AG04450 (cell line): ENCODE measurements around the gene OXSR1. TPM values are rescaled to one million over a fixed set of nuclear protein-coding genes. Genes with fewer than 3 reads are reported as not detected.

Experiments
- CTCF ChIA-PET: fragments of 300-600, 350-600 bp; formaldehyde crosslinking; extraction: SDS; loops from one replicate; lab custom pipeline; 2022; ENCODE audit warnings: antibody characterized with exemption, inconsistent platforms; lab: Charles Lee
- POLR2A ChIA-PET: fragments of 350-600 bp; formaldehyde crosslinking; extraction: SDS; loops from one replicate; lab custom pipeline; 2021; ENCODE audit warnings: antibody characterized with exemption, inconsistent platforms; lab: Yijun Ruan, JAX
- DNase-seq: peaks from one replicate; pipeline ENCODE4 v3.0.0-alpha.2; 2011; ENCODE audit warnings: low read depth, low spot score
- H3K27ac ChIP-seq: one replicate; pipeline ENCODE4 v1.5.1; 2012; ENCODE audit warnings: low read depth, low read length, control low read depth
- H3K27me3 ChIP-seq: one replicate; pipeline ENCODE4 v1.6.0; 2012; ENCODE audit warnings: low read length; ENCODE audit not compliant: control insufficient read depth, insufficient read depth
- H3K4me3 ChIP-seq: 2 replicates; pipeline ENCODE4 v1.5.1; 2011; ENCODE audit warnings: mild to moderate bottlenecking, low read depth, low read length, control low read depth
- H3K9me3 ChIP-seq: 2 replicates; pipeline ENCODE4 v1.5.1; 2012; ENCODE audit warnings: low read length; ENCODE audit not compliant: control insufficient read depth, insufficient read depth
- polyA plus RNA-seq: library from polyadenylated mRNA; depleted of rRNA; stranded (reverse); fragments of >200 nt; gene quantifications from 2 replicates; pipeline ENCODE4 v1.2.3, GENCODE V29; 2011
- TF ChIP-seq, protein P1 (sequence below): IDR thresholded peaks from 2 replicates; pipeline ENCODE4 v1.5.1; 2011; ENCODE audit warnings: low read depth, low read length, control low read depth, inconsistent platforms

OXSR1 gene
- polyA plus RNA-seq, 1 experiment: 42.3 TPM

DNA sequence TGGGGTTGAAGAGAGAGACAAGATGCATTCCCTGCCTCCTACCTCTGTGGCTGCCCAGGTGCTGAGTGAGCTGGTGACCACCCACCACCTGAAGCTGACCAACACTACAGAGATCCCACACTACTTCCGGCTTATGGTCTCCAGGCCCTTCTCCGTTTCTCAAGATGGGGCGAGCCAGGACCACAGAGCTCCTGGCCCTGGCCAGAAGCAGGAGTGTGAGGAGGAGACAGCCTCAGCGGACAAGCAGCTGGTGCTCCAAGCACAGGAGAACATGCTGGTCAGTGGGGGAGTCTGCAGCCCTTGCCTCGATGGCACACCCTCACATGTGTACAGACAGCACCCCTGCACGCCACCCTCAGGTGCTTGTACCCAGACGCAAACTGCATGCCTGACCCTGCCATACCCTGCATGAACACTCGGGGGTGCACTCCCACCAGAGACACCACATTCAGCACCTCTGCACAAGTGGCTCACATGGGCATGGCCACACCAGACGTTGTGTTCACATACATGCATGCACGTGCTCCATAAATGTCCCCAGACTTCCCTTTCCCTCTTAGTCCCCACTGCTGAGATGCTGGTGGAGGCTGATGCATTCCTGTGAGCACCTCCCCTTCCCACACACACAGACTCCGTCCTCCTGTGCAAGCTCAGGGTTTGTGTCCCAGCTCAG is 47.5 kb upstream of the OXSR1 start:
- TF ChIP-seq, protein P1, sequence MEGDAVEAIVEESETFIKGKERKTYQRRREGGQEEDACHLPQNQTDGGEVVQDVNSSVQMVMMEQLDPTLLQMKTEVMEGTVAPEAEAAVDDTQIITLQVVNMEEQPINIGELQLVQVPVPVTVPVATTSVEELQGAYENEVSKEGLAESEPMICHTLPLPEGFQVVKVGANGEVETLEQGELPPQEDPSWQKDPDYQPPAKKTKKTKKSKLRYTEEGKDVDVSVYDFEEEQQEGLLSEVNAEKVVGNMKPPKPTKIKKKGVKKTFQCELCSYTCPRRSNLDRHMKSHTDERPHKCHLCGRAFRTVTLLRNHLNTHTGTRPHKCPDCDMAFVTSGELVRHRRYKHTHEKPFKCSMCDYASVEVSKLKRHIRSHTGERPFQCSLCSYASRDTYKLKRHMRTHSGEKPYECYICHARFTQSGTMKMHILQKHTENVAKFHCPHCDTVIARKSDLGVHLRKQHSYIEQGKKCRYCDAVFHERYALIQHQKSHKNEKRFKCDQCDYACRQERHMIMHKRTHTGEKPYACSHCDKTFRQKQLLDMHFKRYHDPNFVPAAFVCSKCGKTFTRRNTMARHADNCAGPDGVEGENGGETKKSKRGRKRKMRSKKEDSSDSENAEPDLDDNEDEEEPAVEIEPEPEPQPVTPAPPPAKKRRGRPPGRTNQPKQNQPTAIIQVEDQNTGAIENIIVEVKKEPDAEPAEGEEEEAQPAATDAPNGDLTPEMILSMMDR: peak; percentile 78
- CTCF ChIA-PET: interaction anchor here (0.6 to 2.6 kb wide), 13 partner anchors 14 to 1391 kb away, joined by 3 to 10 read pairs (median 5); partner anchors contain the start of genes DLEC1 and XYLB
- H3K27me3 ChIP-seq: peaks cover 6% of the 10 kb centered on the region
- no peaks in the 10 kb centered on the region for H3K9me3 ChIP-seq
- POLR2A ChIA-PET: interaction anchor here (1.1 kb wide), 1 partner anchor 9 kb away, joined by 4 read pairs; no protein-coding TSS in a partner anchor
- no peak overlapping the region for H3K4me3 ChIP-seq
- H3K27ac ChIP-seq: no peak overlapping the region
- peak; percentile 10 for DNase-seq

DNA sequence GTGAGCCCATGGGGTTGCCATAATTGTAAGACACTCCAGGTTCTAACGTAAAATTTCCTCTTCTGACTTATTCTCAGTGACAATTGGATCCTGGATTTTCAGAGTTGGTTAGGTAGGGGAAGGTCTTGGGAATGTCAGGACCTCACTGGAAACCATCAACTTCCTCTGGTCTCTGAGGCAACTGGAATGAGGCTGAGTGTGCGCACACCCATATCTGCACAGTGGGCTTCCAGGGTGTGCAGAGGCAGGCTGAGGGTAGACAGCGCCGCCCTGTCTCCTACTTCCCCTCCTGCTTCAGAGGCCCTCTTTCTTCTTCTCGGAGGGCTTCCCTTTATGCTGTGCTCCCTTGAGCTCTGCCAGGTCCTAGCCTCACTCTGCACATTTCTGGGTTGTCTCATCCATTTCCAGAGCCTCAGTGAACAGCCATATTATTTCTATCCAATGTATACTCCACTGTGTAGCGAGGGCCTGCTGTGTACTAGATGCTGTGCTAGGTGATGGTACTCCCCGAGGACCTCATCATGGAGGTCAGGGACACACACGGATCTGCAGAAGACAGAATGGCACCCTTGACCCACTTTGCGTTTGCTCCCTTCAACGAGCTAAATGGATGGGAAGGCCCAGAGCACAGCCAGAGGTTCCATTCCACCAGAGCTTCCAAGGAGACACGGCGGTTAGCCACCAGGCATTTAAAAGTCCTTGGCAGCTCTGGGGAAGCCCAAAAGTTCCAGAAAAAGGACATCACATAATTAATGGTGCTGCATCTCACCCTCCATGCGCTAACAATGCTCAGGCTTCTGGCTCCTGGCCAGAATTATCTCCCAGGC is 46.7 kb upstream of the OXSR1 start:
- H3K9me3 ChIP-seq: no peaks in the 10 kb centered on the region
- CTCF ChIA-PET: interaction anchor here (0.6 to 2.6 kb wide), 10 partner anchors 13 to 1390 kb away, joined by 3 to 10 read pairs (median 6); partner anchors contain the start of gene XYLB
- H3K27me3 ChIP-seq: peaks cover 6% of the 10 kb centered on the region
- TF ChIP-seq, protein P1: no peak
- H3K4me3 ChIP-seq: no peak overlapping the region
- H3K27ac ChIP-seq: no peak overlapping the region
- DNase-seq: no peak
- POLR2A ChIA-PET: interaction anchor here (1.1 kb wide), 1 partner anchor 10 kb away, joined by 4 read pairs; no protein-coding TSS in a partner anchor

DNA sequence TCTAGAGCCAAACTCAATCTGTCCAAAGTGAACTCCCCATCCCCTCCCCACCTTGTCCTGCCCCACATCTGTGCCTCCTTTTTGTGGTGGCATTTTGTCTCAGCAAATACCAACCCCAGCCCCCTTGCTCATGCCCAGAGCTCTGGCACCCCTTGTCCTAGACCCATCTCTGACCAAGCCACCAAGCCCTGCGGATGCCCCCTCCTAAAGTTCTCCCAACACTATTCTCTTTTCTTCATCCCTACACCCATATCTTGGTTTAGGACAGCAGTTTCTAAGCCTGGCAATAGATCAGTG is 46.1 kb upstream of the OXSR1 start:
- H3K27me3 ChIP-seq: peaks cover 6% of the 10 kb centered on the region
- H3K9me3 ChIP-seq: no peaks in the 10 kb centered on the region
- no peak overlapping the region for H3K27ac ChIP-seq
- DNase-seq: no peak
- ChIA-PET POLR2A (no interaction called here), CTCF (interaction anchor here (1.3 to 2.6 kb wide), 7 partner anchors 12 to 227 kb away, joined by 3 to 10 read pairs (median 6); partner anchors contain the start of gene XYLB)
- TF ChIP-seq, protein P1: no peak
- H3K4me3 ChIP-seq: no peak overlapping the region

DNA sequence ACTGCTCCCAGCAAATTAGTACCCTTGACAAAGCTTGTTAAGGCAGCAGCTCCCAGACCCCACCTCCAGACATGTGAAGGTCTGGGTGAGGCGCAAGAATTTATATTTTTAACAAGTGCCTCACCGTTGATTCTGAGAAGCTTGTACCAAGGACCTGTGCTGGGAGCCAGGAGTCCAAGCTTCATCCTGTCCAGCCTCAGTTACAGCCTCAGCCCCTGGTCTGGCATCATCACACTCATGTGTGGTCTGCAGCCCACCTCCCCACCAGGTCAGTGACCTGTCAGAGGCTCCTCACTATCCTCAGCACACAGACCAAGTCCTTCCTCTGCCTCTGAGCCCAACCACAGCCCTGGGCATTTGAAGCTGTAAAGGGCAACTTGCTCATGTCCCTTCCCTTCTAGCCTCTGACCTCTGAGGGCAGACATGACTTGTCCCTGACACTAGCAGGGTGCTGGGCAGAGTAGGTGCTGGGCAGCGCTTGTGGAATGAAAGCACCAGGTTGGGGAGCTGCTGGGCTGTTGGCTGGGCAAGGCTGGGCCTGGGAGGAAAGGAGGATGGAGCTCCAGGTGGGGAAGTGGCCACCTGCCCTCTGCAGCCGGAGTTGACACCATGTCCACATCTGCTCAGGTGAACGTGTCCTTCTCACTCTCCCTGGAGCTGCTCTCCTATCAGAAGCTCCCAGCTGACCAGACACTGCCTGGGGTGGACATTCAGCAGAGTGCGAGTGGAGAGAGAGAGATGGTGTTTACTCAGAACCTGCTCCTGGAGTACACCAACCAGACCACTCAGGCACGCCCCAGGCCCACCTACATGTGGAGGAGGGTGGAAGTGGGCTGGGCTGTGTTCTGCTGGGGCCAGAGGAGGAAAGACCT is 45.3 kb upstream of the OXSR1 start:
- no peaks in the 10 kb centered on the region for H3K27me3 ChIP-seq
- H3K9me3 ChIP-seq: no peaks in the 10 kb centered on the region
- CTCF ChIA-PET: interaction anchor here (1.0 to 2.3 kb wide), 6 partner anchors 11 to 377 kb away, joined by 3 to 10 read pairs (median 4); partner anchors contain the start of genes EXOG and XYLB
- DNase-seq: no peak
- TF ChIP-seq, protein P1: no peak
- H3K27ac ChIP-seq: no peak overlapping the region
- H3K4me3 ChIP-seq: no peak overlapping the region
- POLR2A ChIA-PET: no interaction called here
